ENCODE measurements around the gene GALNTL6. TPM values are rescaled to one million over a fixed set of nuclear protein-coding genes. Genes with fewer than 3 reads are reported as not detected.

GALNTL6 gene
- total RNA-seq, 2 donors from 2014 or later, result 0.19 to 0.20 TPM

GRCh38 chr4:172865103-172865502 lies 1051.9 kb downstream of the GALNTL6 start:
- TF ChIP-seq, protein P1, sequence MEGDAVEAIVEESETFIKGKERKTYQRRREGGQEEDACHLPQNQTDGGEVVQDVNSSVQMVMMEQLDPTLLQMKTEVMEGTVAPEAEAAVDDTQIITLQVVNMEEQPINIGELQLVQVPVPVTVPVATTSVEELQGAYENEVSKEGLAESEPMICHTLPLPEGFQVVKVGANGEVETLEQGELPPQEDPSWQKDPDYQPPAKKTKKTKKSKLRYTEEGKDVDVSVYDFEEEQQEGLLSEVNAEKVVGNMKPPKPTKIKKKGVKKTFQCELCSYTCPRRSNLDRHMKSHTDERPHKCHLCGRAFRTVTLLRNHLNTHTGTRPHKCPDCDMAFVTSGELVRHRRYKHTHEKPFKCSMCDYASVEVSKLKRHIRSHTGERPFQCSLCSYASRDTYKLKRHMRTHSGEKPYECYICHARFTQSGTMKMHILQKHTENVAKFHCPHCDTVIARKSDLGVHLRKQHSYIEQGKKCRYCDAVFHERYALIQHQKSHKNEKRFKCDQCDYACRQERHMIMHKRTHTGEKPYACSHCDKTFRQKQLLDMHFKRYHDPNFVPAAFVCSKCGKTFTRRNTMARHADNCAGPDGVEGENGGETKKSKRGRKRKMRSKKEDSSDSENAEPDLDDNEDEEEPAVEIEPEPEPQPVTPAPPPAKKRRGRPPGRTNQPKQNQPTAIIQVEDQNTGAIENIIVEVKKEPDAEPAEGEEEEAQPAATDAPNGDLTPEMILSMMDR (IDR thresholded peaks at IDR 0.05), result no peak
- H3K27me3 ChIP-seq, result no peaks in the 10 kb centered on the region
- H3K9ac ChIP-seq (ENCODE audit: low read depth in 2 of 2, low read length in 2 of 2), result no peak overlapping the region
- no peaks in the 10 kb centered on the region for H3K36me3 ChIP-seq
- H3K4me3 ChIP-seq, result no peak overlapping the region
- intact Hi-C loops (cut with DNase I), result no loop called here
- DNase-seq, result no peak
- no peak overlapping the region for H3K27ac ChIP-seq
- H3K9me3 ChIP-seq, result no peaks in the 10 kb centered on the region
- no peaks in the 10 kb centered on the region for H3K4me1 ChIP-seq

GRCh38 chr4:172865531-172866127 lies 1052.4 kb downstream of the GALNTL6 start:
- no peaks in the 10 kb centered on the region for H3K27me3 ChIP-seq
- no peaks in the 10 kb centered on the region for H3K4me1 ChIP-seq
- TF ChIP-seq, protein P1 (IDR thresholded peaks at IDR 0.05), result no peak
- no peaks in the 10 kb centered on the region for H3K36me3 ChIP-seq
- H3K9me3 ChIP-seq, result no peaks in the 10 kb centered on the region
- no peak overlapping the region for H3K9ac ChIP-seq (ENCODE audit: low read depth in 2 of 2, low read length in 2 of 2)
- intact Hi-C loops (cut with DNase I), result no loop called here
- no peak overlapping the region for H3K27ac ChIP-seq
- DNase-seq, result no peak
- H3K4me3 ChIP-seq, result no peak overlapping the region

DNA sequence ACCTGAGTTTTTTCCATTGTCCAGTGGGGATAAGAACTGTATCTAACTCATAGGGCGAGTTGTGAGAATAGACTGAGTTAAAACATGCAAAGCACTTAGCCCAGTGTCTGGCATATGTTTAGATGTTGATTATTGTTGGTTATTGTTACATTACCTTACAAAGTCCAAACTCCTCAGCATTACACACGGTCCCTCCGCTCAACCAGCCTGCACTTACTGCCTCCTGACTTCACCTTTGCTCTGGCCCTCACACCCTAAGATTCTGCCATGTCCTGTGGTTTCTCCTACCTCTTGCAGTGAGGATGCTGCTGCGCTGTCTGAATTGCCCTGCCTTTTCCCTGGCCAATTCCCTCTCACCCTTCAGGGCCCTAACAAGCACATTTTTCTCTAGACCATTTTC lies 1053.2 kb downstream of the GALNTL6 start:
- H3K27me3 ChIP-seq, result no peaks in the 10 kb centered on the region
- TF ChIP-seq, protein P1 (IDR thresholded peaks at IDR 0.05), result no peak
- no peaks in the 10 kb centered on the region for H3K4me1 ChIP-seq
- intact Hi-C loops (cut with DNase I), result no loop called here
- no peak overlapping the region for H3K9ac ChIP-seq (ENCODE audit: low read depth in 2 of 2, low read length in 2 of 2)
- DNase-seq, result no peak
- H3K4me3 ChIP-seq, result no peak overlapping the region
- H3K27ac ChIP-seq, result no peak overlapping the region
- H3K9me3 ChIP-seq, result no peaks in the 10 kb centered on the region
- no peaks in the 10 kb centered on the region for H3K36me3 ChIP-seq

- H3K27ac ChIP-seq, result no peak overlapping the region
- DNase-seq, result no peak
- no peaks in the 10 kb centered on the region for H3K4me1 ChIP-seq
- no peaks in the 10 kb centered on the region for H3K36me3 ChIP-seq
- TF ChIP-seq, protein P1 (IDR thresholded peaks at IDR 0.05), result no peak
- H3K4me3 ChIP-seq, result no peak overlapping the region
- H3K9me3 ChIP-seq, result no peaks in the 10 kb centered on the region
- H3K9ac ChIP-seq (ENCODE audit: low read depth in 2 of 2, low read length in 2 of 2), result no peak overlapping the region
- H3K27me3 ChIP-seq, result no peaks in the 10 kb centered on the region
- intact Hi-C loops (cut with DNase I), result no loop called here
Measured at GRCh38 chr4:172867835-172868234, 1054.6 kb downstream of the GALNTL6 start.

DNA sequence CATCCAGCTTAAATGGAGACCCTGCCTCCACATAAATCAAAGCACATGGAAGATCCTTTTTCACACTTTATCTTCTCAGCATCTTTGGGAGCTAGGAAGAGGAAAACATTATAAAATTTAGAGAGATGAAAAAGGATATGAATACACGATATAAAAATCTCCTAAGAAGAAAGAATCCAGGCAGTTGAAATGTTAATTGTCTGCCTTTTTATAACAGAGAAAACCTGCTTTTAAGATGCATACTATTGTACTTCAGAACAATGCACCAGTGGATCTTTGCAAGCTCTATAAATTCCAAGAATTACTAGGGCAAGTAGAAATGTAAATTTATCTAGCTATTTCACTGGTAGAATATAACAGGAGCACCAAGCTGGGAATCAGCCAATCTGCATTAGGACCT lies 1055.1 kb downstream of the GALNTL6 start:
- H3K9me3 ChIP-seq, result no peaks in the 10 kb centered on the region
- no peak for DNase-seq
- no peaks in the 10 kb centered on the region for H3K27me3 ChIP-seq
- no peak overlapping the region for H3K4me3 ChIP-seq
- H3K4me1 ChIP-seq, result no peaks in the 10 kb centered on the region
- H3K9ac ChIP-seq (ENCODE audit: low read depth in 2 of 2, low read length in 2 of 2), result no peak overlapping the region
- TF ChIP-seq, protein P1 (IDR thresholded peaks at IDR 0.05), result no peak
- no peaks in the 10 kb centered on the region for H3K36me3 ChIP-seq
- no peak overlapping the region for H3K27ac ChIP-seq
- intact Hi-C loops (cut with DNase I), result no loop called here
